A549 (cell line): Measurements from ENCODE around the gene IL12B.

Source experiments
- MAZ ChIP-seq: fragments of 150-350 bp; IDR thresholded peaks from 2 replicates; pipeline ENCODE4 v1.6.1; 2014; ENCODE audit warnings: antibody characterized with exemption, low read depth, low read length, borderline replicate concordance
- POLR2A ChIP-seq: IDR thresholded peaks from 2 replicates; pipeline ENCODE4 v1.6.1; 2012; ENCODE audit warnings: mild to moderate bottlenecking, low read length
- RAD21 ChIP-seq, 2 experiments: fragments of >200 bp in 1 of 2; sonication (Bioruptor Twin) in 1 of 2; formaldehyde crosslinking in 1 of 2; IDR thresholded peaks in 1 of 2; conservative IDR thresholded peaks in 1 of 2; 2 replicates in 1 of 2; 3 replicates in 1 of 2; pipeline ENCODE4 v1.6.1; 2012 to 2018; ENCODE audit warnings: inconsistent platforms in 1 of 2
- RFX5 ChIP-seq: fragments of 450-650 bp; IDR thresholded peaks from 2 replicates; pipeline ENCODE4 v1.7.1; 2014; ENCODE audit warnings: antibody characterized with exemption, mild to moderate bottlenecking, moderate library complexity
- TF ChIP-seq, protein P1 (sequence below): fragments of >200 bp; sonication (Bioruptor Twin); formaldehyde crosslinking; IDR thresholded peaks from 3 replicates; pipeline ENCODE4 v1.5.1; 2016
- TF ChIP-seq, protein P2 (sequence below): fragments of >200 bp; sonication (Bioruptor Twin); formaldehyde crosslinking; IDR thresholded peaks from 3 replicates; pipeline ENCODE4 v1.6.1; 2016

DNA sequence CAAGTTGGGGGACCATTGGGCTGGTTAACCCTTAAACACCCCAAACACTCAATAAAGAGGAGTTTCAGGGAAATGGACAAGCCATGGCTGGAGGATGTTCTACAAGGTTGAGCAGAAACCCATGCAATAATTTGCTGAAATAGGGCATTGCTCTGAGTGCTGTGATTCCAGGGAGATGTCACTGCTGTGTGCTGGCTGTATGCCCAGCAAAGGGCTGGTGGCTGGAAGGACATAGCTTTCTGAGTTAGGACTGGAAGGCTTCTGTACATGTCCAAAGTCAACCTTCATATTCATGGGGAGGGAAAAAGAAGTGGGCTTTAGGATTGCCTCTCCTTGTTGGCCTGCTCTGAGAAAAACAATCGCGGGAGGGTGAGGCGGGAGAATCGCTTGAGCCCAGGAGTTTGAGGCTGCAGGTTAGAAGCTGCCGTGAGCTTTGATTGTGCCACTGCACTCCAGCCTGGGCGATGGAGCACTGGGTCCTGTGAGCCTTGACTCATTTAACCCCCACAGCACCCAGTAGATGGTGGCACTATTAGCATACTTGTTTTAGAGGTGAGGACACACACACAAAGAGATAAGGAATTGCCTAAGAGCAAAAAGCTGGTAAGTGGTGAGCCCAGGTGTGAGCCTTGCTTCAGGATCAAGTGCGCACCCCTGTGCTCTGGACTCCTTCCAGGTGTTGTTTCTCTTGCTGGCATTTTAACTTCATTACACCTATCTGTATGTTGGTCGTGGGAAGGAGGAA lies 20.4 kb downstream of the IL12B start:
- TF ChIP-seq, protein P1, sequence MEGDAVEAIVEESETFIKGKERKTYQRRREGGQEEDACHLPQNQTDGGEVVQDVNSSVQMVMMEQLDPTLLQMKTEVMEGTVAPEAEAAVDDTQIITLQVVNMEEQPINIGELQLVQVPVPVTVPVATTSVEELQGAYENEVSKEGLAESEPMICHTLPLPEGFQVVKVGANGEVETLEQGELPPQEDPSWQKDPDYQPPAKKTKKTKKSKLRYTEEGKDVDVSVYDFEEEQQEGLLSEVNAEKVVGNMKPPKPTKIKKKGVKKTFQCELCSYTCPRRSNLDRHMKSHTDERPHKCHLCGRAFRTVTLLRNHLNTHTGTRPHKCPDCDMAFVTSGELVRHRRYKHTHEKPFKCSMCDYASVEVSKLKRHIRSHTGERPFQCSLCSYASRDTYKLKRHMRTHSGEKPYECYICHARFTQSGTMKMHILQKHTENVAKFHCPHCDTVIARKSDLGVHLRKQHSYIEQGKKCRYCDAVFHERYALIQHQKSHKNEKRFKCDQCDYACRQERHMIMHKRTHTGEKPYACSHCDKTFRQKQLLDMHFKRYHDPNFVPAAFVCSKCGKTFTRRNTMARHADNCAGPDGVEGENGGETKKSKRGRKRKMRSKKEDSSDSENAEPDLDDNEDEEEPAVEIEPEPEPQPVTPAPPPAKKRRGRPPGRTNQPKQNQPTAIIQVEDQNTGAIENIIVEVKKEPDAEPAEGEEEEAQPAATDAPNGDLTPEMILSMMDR = no peak
- TF ChIP-seq RAD21 (conservative IDR thresholded peaks at IDR 0.05 in 1 of 2, IDR thresholded peaks at IDR 0.05 in 1 of 2) = no peak
- TF ChIP-seq POLR2A = no peak
- TF ChIP-seq MAZ = no peak
- TF ChIP-seq RFX5 = no peak
- TF ChIP-seq, protein P2, sequence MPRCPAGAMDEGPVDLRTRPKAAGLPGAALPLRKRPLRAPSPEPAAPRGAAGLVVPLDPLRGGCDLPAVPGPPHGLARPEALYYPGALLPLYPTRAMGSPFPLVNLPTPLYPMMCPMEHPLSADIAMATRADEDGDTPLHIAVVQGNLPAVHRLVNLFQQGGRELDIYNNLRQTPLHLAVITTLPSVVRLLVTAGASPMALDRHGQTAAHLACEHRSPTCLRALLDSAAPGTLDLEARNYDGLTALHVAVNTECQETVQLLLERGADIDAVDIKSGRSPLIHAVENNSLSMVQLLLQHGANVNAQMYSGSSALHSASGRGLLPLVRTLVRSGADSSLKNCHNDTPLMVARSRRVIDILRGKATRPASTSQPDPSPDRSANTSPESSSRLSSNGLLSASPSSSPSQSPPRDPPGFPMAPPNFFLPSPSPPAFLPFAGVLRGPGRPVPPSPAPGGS = no peak
